Neutrophil (primary cell): ENCODE results near the gene SETD1A.

ENCODE experiments used
- H3K27ac ChIP-seq: fragments of 200-600 bp; sonication (generic); 2 replicates; pipeline ENCODE4 v1.5.1; 2016; ENCODE audit warnings: mild to moderate bottlenecking, moderate library complexity
- H3K27me3 ChIP-seq: fragments of 200-600 bp; sonication (generic); 2 replicates; pipeline ENCODE4 v1.6.0; 2016; ENCODE audit warnings: mild to moderate bottlenecking
- H3K36me3 ChIP-seq: fragments of 200-600 bp; sonication (generic); 2 replicates; pipeline ENCODE4 v1.5.1; 2017
- H3K4me1 ChIP-seq, 2 experiments: fragments of 200-600 bp in 1 of 2; sonication (generic) in 1 of 2; 1 replicate in 1 of 2; 2 replicates in 1 of 2; pipeline versions ENCODE4 v1.5.1 to v1.6.1; 2013 to 2016; ENCODE audit warnings: low read depth in 1 of 2, low read length in 1 of 2, mild to moderate bottlenecking in 1 of 2, moderate library complexity in 1 of 2; ENCODE audit not compliant: control insufficient read depth in 1 of 2, insufficient read depth in 1 of 2
- H3K4me3 ChIP-seq, 2 experiments: fragments of 200-600 bp in 1 of 2; sonication (generic) in 1 of 2; 1 replicate in 1 of 2; 2 replicates in 1 of 2; pipeline ENCODE4 v1.5.1; 2013 to 2016; ENCODE audit warnings: low read depth in 1 of 2, low read length in 1 of 2, mild to moderate bottlenecking in 1 of 2, moderate library complexity in 1 of 2
- H3K9me3 ChIP-seq: fragments of 200-600 bp; sonication (generic); 2 replicates; pipeline ENCODE4 v1.5.1; 2016
- CTCF ChIP-seq: fragments of 200-600 bp; sonication (generic); IDR thresholded peaks from 2 replicates; pipeline ENCODE4 v1.5.1; 2016; ENCODE audit warnings: antibody characterized with exemption

Gene SETD1A

GRCh38 chr16:30949650-30950515 is 7.7 kb upstream of the SETD1A start:
- Histone ChIP-seq H3K27ac (peak overlapping the region; percentile 96), H3K4me3 (peak overlapping the region; percentile 95 to 97), H3K9me3 (no peaks in the 10 kb centered on the region), H3K4me1 (peaks cover 52 to 64% of the 10 kb centered on the region in 2 experiments), H3K27me3 (no peaks in the 10 kb centered on the region), H3K36me3 (peaks cover 19% of the 10 kb centered on the region)
- no peak for TF ChIP-seq CTCF

- peaks cover 45 to 57% of the 10 kb centered on the region in 2 experiments for H3K4me1 ChIP-seq
- peak overlapping the region; percentile 95 to 97 for H3K4me3 ChIP-seq
- H3K9me3 ChIP-seq = no peaks in the 10 kb centered on the region
- no peak for TF ChIP-seq CTCF
- H3K27ac ChIP-seq = peak overlapping the region; percentile 96
- peaks cover 22% of the 10 kb centered on the region for H3K36me3 ChIP-seq
- H3K27me3 ChIP-seq = no peaks in the 10 kb centered on the region
Observed at GRCh38 chr16:30950516-30951065, 7.0 kb upstream of the SETD1A start.

DNA sequence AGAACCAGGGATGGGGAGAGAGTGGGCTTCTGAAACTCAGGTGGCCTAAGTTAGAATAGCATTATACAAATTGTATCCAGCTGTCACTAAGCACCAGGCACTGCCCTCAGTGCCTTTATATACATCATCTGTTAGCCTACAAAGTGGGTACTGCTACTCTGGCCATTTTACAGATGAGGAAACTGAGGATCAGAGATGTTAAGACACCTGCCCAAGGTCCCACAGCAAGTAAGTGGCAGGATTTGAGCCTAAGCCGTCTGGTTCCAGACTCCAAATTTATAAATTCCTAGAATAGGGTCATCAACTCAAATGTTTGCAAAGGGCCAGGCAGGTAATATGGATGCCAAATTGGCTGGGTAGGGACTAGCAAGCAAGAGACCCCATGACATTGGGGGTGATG is 6.4 kb upstream of the SETD1A start:
- H3K27ac ChIP-seq = peak overlapping the region; percentile 96
- no peaks in the 10 kb centered on the region for H3K27me3 ChIP-seq
- H3K4me1 ChIP-seq = peaks cover 39 to 51% of the 10 kb centered on the region in 2 experiments
- H3K4me3 ChIP-seq = peak overlapping the region in 1 of 2 experiments; percentile 95
- peaks cover 22% of the 10 kb centered on the region for H3K36me3 ChIP-seq
- H3K9me3 ChIP-seq = no peaks in the 10 kb centered on the region
- TF ChIP-seq CTCF = no peak

DNA sequence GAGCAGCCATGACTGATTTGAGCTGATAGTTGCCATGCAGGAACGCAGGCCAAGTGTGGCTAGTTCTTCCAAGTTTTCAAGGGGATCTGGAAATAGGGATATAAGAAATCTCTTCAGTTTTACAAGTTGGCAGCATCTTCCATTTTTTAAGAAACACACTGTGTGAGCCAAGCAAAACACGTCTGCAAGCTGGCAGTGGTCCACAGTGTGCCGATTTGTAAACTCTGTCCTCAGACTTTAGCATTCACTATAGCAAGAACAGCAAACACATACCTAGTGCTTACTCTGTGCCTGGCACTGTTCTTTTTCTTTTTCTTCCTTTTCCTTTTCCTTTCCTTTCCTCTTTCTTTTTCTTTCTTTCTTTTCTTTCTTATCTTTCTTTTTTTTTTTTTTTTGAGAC is 5.8 kb upstream of the SETD1A start:
- Histone ChIP-seq H3K36me3 (peaks cover 22% of the 10 kb centered on the region), H3K9me3 (no peaks in the 10 kb centered on the region), H3K4me3 (no peak overlapping the region), H3K4me1 (peaks cover 36 to 48% of the 10 kb centered on the region in 2 experiments), H3K27ac (peak overlapping the region; percentile 96), H3K27me3 (no peaks in the 10 kb centered on the region)
- TF ChIP-seq CTCF = no peak

- H3K4me1 ChIP-seq = peaks cover 33 to 43% of the 10 kb centered on the region in 2 experiments
Observed at GRCh38 chr16:30953111-30953510, 4.4 kb upstream of the SETD1A start.

More at GRCh38 chr16:30953111-30953510, 4.4 kb upstream of the SETD1A start:
- Histone ChIP-seq H3K4me3 (no peak overlapping the region), H3K27me3 (no peaks in the 10 kb centered on the region), H3K9me3 (no peaks in the 10 kb centered on the region), H3K36me3 (peaks cover 22% of the 10 kb centered on the region), H3K27ac (peak overlapping the region; percentile 50)
- TF ChIP-seq CTCF = no peak
